GM19372 (cell line): ENCODE measurements around the gene SYS1.

ENCODE experiments used
- ATAC-seq: cut with Tn5 transposase; IDR thresholded peaks from one replicate; pipeline ENCODE4 v1.9.1; 2021; ENCODE audit warnings: mild to moderate bottlenecking, low read depth, moderate library complexity; ENCODE audit not compliant: unreplicated experiment

SYS1 gene

DNA sequence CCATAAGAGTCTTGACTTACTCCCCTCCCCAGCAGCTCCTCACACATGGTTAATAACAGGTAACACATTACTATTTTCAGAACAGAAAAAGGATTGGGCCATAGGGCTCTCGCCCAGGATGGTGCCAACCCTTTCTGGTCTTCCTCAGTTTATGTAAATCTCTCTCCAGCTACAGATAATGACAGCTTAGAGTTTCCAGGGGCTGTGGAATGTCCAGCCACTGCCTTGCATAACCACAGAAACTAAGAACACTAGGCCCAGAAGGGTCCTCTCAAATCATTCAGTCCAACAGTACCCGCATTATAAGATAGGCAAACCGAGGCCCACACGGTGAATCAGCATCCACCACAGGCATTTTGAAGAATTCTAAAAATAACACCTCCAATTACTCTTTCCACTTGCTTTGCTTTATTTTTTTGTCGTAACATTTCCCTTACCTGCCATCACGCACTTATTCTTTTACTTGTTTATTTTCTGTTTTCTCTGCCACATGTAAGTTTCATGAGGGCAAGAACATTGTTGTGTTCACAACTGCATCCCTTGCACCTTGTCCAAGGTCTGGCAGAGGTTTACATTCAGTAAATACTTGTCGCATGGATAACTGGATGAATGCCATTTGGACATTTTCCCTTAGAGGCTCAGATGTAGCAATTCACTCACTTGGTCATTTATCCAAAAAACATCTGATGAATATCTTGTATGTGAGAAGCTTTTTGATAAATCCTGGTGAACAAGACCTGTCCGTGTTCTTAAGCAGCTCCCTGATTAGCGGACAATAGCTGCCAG is 8.3 kb upstream of the SYS1 start:
- no peak for ATAC-seq

- ATAC-seq: no peak
Observed at GRCh38 chr20:45355209-45356084, 7.5 kb upstream of the SYS1 start.

DNA sequence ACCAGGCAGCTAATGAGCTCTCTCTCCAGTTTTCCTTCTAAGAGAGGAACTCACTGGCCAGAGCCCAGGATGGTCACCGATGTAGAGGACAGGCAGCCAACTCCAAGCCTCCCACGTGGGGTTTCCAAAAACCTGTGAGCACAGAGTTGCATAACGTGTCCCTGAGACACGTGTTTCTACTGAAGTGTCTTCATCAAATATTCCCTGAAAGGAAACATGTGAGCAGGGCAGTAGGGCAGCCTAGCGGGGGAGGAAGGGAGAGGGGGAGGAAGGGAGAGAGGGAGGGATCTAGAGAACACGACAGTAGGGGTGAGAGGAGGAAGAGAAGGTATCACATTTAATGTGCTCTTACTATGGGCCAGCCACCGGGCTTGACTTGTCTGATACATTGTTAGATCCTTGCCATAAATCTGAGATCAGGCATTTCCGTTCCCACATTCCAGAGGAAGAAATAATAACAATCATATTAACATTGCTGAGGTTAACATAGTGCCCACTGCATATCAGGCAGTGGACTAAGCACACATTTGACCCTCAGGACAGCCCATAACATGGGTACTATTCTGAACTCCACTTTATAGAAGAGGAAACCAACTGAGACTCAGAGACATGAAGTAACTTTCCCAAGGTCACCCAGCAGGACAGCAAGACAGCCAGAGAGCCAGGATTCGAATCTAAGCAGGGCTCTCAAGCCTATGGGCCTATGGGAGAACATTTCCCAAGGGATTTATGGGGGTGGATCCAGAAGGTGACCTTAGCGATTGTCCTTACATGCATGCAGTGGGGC is 4.5 kb upstream of the SYS1 start:
- ATAC-seq: no peak

- no peak for ATAC-seq
Observed at GRCh38 chr20:45359069-45359405, 3.9 kb upstream of the SYS1 start.

DNA sequence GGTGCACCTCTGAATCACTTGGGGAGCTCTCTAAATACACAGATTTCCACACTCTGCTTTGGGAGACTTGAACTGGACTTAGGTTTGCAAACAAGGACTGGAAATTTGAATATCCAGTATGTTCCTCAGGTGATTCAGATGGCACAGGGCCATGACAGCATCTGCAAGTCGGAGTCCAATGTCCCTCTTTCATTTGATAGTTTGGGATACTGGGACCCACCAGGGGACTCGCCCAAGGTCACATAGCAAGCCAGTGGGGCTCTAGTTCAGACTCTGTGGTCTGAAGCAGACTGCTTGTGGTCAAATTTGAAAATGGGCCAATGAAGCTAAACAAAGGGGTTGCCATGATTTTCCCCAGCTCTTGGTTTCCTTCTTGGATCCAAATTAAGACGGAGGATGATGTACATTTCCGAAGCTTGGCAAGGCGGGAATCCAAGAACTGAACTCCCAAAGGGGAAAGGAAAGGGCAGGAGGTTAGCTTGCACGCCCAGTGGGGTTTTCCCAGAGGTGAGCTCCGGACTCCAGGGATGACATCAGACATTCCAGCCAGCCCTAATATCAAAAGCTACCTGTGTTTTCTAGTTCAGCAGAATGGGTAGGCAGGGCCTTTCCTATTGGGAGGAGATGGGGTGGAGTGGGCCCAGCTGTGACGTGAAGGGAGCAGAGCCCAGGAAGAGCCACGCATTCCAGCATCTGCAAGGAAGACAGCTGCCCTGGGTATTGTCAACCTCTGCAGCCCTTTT is 3.4 kb upstream of the SYS1 start:
- ATAC-seq: no peak

DNA sequence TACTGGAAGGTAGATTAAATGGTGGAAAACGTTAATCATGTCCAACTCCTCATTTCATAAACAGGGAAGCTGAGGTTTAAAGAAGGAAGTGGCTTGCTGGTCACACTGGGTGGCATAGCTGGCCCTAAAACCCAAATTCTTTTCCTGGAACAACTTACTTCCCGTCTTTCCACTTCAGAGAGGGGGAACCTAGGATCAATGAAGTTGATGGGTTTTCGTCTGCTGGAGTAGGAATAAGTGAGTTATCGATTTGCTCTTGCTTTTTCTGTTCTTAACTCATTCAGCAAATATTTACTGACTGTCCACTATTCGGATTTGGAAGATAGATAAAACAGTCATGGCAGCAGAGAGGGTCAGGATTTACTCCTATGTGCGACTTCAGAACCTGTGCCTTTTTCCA is 1.2 kb upstream of the SYS1 start:
- ATAC-seq: no peak

DNA sequence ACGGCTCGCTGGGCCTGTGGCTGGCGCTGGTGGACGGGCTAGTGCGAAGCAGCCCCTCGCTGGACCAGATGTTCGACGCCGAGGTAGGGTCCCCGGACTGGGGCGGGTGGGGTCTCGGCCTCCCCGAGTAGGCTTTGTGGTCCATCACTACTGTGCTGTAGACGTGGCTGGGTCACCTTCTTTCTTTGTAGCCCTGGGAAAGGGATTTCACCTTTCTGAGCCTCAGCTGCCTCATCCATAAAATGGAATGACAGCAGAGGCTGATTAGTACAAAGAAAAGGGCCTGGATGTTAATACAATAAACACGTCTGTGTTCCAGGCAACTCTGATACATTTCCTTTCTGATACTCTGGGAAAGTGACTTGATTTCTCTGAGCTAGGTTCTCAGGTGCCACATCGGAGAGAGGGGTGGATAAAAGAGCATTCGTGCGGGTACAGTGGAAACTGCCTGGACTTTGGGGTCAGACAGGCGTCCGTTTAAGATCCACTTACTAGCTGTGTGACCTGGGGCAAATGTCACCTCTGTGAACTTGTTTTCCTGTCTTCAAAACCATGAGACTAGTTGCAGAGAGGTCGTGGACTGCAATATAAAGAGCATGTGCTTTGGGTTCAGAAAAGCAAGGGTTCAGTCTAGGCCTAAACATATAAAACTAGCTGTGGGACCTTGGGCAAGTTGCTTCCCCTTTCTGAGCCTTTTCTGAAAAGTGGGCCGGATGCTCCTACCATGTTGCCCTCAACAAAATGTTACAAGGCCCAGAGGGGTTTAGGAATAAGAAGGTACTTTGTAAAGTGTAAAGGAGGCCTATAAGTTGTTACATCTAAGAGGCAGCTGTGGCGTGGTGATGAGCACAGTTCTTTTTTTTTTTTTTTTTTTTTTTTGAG is 896 bp downstream of the SYS1 start:
- no peak for ATAC-seq

- ATAC-seq: no peak
Observed at GRCh38 chr20:45365444-45365970, 2.6 kb downstream of the SYS1 start.

GRCh38 chr20:45366192-45366591 is 3.2 kb downstream of the SYS1 start:
- no peak for ATAC-seq

- no peak for ATAC-seq
Observed at GRCh38 chr20:45366631-45367030, 3.7 kb downstream of the SYS1 start.

GRCh38 chr20:45367126-45367525 is 4.2 kb downstream of the SYS1 start:
- no peak for ATAC-seq

DNA sequence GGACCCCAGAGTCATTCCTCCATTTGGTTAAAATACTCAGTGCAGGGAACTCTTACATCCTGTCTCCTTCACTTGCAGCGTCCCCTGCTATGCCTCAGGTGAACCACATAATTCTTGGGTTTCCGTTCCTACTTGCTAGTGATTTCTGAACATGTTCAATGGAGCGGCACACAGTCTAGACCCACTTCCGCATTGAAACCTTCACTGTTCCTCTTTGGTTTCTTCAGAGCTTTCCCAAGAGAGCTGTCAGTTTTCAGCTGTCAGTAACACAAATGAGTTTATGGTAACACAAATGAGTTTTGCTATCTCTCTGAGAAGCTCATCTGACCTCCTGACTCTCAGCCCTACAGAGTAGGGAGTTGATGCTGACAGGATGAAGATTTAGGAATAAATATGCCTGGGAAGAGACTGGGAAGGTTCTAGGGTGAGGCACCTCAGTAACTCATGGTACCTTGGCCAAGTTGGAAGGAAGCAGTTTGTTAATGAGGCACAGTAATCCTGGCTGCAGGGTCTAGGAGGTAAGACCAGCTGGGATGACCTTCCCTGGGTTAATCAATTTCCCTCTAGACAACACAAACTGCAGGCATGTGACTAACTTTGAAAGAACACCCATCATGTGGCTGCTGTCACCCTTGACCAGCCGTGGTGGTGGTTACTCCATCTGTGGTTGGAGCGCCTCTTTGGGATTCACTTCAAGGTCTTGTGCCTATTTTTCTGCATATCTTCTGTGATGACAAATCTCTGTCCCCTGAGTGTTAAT is 5.4 kb downstream of the SYS1 start:
- peak; percentile 91 for ATAC-seq

- no peak for ATAC-seq
Observed at GRCh38 chr20:45370571-45371160, 7.7 kb downstream of the SYS1 start.

DNA sequence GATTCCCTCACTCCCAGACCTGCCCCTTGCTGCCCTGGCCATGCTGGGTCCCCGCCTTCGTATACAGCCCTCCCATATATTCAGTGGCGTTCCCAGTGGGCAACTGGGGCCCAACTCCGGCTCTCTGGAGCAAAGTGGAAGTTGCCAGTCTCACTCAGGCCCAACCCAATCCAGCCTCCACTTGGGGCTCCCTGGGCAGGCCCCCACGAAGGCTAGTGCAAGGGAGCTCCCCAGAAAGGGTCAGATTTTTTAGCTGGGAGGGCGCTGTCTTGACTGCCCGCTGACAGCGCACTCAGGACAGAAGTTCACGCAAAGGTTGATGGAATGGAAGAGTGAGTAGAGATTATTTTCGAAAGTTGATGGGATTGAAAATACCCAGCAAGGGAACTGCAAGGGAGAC is 9.3 kb downstream of the SYS1 start:
- ATAC-seq: no peak

- no peak for ATAC-seq
Observed at GRCh38 chr20:45372646-45373352, 9.8 kb downstream of the SYS1 start.

DNA sequence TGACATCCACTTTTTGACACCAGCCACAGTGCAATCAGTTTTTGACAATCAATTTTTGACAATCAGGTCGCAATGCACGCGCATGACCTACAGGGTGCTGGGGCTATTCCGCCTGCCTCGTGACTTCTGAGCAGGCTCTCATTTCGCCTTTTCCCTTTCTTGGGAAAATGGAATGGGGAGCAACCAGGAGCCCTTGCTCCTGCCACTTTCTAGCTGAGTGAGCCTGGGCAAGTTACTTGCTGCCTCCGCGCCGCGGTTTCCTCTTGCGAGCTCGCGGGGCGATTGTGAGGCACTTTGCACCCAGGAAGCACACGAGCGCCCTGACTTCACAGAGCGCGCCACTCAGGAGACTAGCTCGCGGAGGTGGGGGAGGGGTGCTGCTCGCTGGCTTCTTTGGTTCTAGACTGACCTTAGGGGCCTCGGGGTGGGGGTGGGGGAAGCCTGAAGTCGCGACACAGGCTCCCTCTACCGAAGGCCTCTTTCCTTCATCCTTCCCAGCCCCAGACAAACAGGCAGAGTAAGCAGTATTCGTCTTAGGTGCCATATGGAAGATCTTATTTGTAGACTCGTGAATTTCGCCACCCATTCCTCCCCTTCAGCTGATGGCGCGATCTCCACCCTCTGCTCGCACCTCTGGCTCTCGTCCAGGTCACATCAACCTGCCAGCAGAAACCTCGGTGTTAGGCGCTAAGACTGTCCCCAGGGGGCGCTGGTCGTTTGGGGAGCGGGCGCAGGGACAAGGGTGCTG is 10.6 kb downstream of the SYS1 start:
- peak; percentile 68 for ATAC-seq

- ATAC-seq: no peak
Observed at GRCh38 chr20:45374101-45374467, 11.1 kb downstream of the SYS1 start.
